GM12873 (cell line): ENCODE results near the gene CA10.

Experiments
- TF ChIP-seq, protein P1 (sequence below): IDR thresholded peaks from 2 replicates; pipeline ENCODE4 v1.5.1; 2012; ENCODE audit warnings: low read depth, mild to moderate bottlenecking, moderate library complexity, low read length, control low read depth; ENCODE audit not compliant: insufficient read depth; ENCODE audit errors: missing control alignments

CA10 gene

DNA sequence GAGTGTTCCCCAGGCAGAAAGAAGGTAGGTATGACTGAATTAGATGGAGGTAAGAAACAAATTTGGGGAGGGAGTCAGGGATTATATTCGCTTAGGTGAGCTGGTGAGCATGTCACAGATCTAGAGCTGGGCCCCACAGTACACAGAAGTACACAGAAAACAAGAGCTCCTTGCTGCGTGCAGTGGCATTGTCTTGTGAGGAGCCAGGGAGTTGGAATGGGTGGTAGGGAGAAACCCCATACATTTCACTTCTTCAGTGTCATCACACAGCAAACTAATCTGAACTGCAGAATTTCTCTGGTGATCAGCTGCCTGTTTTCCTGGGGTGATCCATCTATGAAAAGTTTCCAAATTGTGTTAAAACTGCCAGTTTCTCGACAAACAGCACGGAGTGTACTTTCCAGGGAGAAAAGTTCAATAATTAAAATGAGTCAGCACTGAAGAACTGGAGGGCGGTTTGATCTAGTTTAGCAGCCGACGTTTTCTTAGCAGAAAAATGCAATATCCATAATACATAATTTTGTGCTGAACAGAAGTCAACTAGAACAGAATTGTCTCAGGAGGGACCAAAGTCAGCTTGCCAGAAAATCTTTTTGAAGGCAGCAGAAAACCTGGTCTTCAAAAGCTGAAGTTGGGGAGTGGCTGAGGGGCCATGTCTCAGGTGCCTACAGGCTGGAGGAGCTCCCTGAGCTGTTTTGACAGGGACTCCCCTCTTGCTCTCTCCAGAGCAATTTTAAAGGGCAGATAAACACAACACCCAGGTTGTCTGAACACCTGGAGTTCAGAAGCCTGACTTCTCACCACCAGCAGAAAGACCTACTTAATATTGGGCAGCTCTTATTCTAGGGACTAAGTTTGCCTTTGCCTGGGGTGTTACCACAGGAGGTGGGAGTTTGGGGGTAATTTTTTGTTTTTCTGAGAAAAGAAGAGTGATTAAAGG, 448.6 kb downstream of the CA10 start:
- TF ChIP-seq, protein P1, sequence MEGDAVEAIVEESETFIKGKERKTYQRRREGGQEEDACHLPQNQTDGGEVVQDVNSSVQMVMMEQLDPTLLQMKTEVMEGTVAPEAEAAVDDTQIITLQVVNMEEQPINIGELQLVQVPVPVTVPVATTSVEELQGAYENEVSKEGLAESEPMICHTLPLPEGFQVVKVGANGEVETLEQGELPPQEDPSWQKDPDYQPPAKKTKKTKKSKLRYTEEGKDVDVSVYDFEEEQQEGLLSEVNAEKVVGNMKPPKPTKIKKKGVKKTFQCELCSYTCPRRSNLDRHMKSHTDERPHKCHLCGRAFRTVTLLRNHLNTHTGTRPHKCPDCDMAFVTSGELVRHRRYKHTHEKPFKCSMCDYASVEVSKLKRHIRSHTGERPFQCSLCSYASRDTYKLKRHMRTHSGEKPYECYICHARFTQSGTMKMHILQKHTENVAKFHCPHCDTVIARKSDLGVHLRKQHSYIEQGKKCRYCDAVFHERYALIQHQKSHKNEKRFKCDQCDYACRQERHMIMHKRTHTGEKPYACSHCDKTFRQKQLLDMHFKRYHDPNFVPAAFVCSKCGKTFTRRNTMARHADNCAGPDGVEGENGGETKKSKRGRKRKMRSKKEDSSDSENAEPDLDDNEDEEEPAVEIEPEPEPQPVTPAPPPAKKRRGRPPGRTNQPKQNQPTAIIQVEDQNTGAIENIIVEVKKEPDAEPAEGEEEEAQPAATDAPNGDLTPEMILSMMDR = no peak

DNA sequence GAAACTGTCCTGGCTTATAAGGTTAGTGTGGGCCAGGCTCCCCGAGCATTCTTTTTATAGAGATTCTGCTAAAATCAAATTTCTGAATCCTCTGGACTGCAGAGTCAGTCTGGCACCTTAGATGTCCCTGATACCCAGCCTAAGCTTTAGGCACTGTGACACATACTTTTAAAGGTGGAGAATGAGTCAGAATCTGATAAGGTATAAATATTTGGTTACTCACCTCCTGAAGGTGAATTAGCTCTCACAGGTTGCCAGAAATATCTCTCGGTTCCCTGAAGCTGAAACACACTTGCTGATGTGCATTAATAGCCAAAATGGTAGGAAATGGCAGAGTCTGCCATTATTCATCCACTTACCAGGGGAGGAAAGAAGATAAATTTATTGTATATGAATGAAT, 451.3 kb downstream of the CA10 start:
- TF ChIP-seq, protein P1 = no peak

DNA sequence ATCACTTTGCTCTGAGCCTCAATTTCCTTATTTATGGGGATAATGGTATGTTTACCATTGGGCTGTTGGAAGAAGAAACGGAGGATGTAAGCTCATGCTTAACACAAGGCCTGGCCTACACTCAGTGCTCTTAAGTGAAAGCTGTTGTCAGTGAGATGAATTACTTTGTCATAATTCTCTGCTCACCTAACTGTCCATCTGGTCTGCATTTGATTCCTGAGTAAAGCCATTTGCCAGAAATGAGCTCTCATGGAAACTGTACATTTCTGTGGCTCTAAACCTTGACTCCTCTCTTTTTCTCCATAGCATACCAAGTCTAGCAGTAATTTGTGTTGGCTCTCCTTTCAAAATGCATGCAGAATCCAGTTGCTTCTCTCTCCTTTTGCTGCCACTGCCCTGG, 452.4 kb downstream of the CA10 start:
- TF ChIP-seq, protein P1 = no peak

- TF ChIP-seq, protein P1 = no peak
Observed at GRCh38 chr17:51703361-51704341, 454.9 kb downstream of the CA10 start.

- TF ChIP-seq, protein P1 = no peak
Observed at GRCh38 chr17:51702963-51703360, 455.6 kb downstream of the CA10 start.

- TF ChIP-seq, protein P1 = no peak
Observed at GRCh38 chr17:51701501-51701900, 457.0 kb downstream of the CA10 start.
